Mesendoderm (in vitro differentiated cells): ENCODE results near the gene QDPR.

Experiments
- DNase-seq: peaks from one replicate; pipeline ENCODE4 v3.0.0; 2013
- H2AK5ac ChIP-seq: 2 replicates; pipeline ENCODE4 v1.6.1; 2013; ENCODE audit warnings: low read length, inconsistent platforms
- H2BK120ac ChIP-seq: 2 replicates; pipeline ENCODE4 v1.6.1; 2013; ENCODE audit warnings: low read depth, mild to moderate bottlenecking, low read length, moderate library complexity, mixed read lengths
- H2BK15ac ChIP-seq: replicated peaks from 2 replicates; pipeline ENCODE4 v1.6.1; 2013; ENCODE audit warnings: low read depth, mild to moderate bottlenecking, moderate library complexity
- H2BK5ac ChIP-seq: 2 replicates; pipeline ENCODE4 v1.6.1; 2013; ENCODE audit warnings: low read length, inconsistent platforms
- H3K18ac ChIP-seq: 2 replicates; pipeline ENCODE4 v1.6.1; 2013; ENCODE audit warnings: mild to moderate bottlenecking, low read length, mixed read lengths
- H3K23ac ChIP-seq: one replicate; pipeline ENCODE4 v1.6.1; 2013; ENCODE audit warnings: low read length
- H3K27ac ChIP-seq: 2 replicates; pipeline ENCODE4 v1.5.1; 2013; ENCODE audit warnings: low read depth, mild to moderate bottlenecking, inconsistent platforms, low read length, moderate library complexity
- H3K27me3 ChIP-seq: 2 replicates; pipeline ENCODE4 v1.6.1; 2013; ENCODE audit warnings: low read length, control low read depth, mild to moderate bottlenecking, inconsistent platforms; ENCODE audit not compliant: insufficient read depth, poor library complexity
- H3K36me3 ChIP-seq: 2 replicates; pipeline ENCODE4 v1.6.1; 2013; ENCODE audit warnings: low read length, inconsistent platforms; ENCODE audit not compliant: control insufficient read depth, insufficient read depth
- H3K4ac ChIP-seq: one replicate; pipeline ENCODE4 v1.6.1; 2013; ENCODE audit warnings: low read depth, mild to moderate bottlenecking, low read length, moderate library complexity
- H3K4me1 ChIP-seq: 2 replicates; pipeline ENCODE4 v1.6.1; 2013; ENCODE audit warnings: low read depth, low read length, inconsistent platforms; ENCODE audit not compliant: control insufficient read depth
- H3K4me2 ChIP-seq: 2 replicates; pipeline ENCODE4 v1.6.1; 2013; ENCODE audit warnings: low read length
- H3K4me3 ChIP-seq: 2 replicates; pipeline ENCODE4 v1.5.1; 2013; ENCODE audit warnings: mild to moderate bottlenecking, low read length
- H3K56ac ChIP-seq: one replicate; pipeline ENCODE4 v1.6.1; 2013; ENCODE audit warnings: low read length
- H3K79me1 ChIP-seq: 2 replicates; pipeline ENCODE4 v1.6.1; 2013; ENCODE audit warnings: low read length, inconsistent platforms
- H3K79me2 ChIP-seq: 2 replicates; pipeline ENCODE4 v1.6.1; 2013; ENCODE audit warnings: mild to moderate bottlenecking, low read length; ENCODE audit not compliant: control insufficient read depth, insufficient read depth
- H3K9ac ChIP-seq: 2 replicates; pipeline ENCODE4 v1.6.1; 2013; ENCODE audit warnings: low read length, inconsistent platforms
- H4K5ac ChIP-seq: one replicate; pipeline ENCODE4 v1.6.1; 2013; ENCODE audit warnings: low read length
- H4K8ac ChIP-seq: one replicate; pipeline ENCODE4 v1.6.1; 2013; ENCODE audit warnings: low read depth, mild to moderate bottlenecking, control low read depth, low read length, moderate library complexity
- WGBS: extraction: QIAGEN DNeasy Blood & Tissue Kit; methylation state at CpG from one replicate; pipeline ENCODE4 v1.1.7; 2013; ENCODE audit warnings: low lambda C conversion rate, missing lambda C conversion rate; ENCODE audit not compliant: insufficient coverage; ENCODE audit errors: extremely low coverage; 5-methylcytosine and 5-hydroxymethylcytosine counted together

Gene QDPR

DNA sequence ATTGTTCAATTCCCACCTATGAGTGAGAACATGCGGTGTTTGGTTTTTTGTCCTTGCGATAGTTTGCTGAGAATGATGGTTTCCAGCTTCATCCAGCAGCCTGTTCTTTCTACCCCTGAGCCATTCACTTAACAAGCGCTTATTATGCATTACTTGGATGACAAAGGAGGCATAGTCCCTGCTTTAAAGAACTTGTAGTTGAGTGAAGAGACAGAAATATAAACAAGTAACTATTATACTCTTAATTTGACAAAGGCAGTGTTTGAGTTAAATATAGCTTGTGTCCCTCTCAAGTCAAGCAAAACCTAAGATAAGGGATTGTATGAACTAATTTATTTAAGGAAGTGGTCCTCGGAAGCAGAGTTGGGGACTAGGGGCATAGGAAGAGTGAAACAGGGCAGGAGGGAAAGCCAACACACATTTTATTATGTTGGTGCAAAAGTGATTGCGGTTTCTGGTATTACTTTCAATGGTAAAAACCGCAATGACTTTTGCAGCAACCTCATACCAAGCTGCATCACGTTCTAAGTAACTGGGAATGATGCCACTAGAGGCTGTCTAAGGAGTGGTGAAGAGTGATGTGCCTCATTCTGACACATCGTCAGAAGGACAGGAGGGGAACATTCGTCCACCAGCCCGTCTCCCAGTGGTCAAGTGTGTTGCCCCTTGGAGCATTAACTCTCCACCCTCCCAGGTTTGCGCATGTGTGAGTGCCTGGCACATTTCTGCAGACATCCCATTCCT, 41.8 kb downstream of the QDPR start:
- Histone ChIP-seq H3K27me3 (no peaks in the 10 kb centered on the region), H2BK15ac (no peak overlapping the region), H2BK120ac (no peak overlapping the region), H4K5ac (no peak overlapping the region), H3K23ac (no peak overlapping the region), H3K56ac (no peak overlapping the region), H3K27ac (no peak overlapping the region), H2AK5ac (no peak overlapping the region), H3K36me3 (no peaks in the 10 kb centered on the region), H3K4me2 (no peak overlapping the region), H3K79me2 (no peaks in the 10 kb centered on the region), H3K18ac (no peak overlapping the region), H4K8ac (no peak overlapping the region), H2BK5ac (no peak overlapping the region), H3K9ac (no peak overlapping the region), H3K4ac (no peak overlapping the region), H3K79me1 (no peaks in the 10 kb centered on the region), H3K4me1 (no peaks in the 10 kb centered on the region), H3K4me3 (no peak overlapping the region)
- WGBS = no CpG with 5 or more reads among the region's 11 CpGs
- no peak for DNase-seq

- Histone ChIP-seq H3K4ac (no peak overlapping the region), H3K23ac (no peak overlapping the region), H3K4me2 (no peak overlapping the region), H3K27me3 (no peaks in the 10 kb centered on the region), H3K18ac (no peak overlapping the region), H3K9ac (no peak overlapping the region), H4K8ac (no peak overlapping the region), H3K4me1 (no peaks in the 10 kb centered on the region), H3K4me3 (no peak overlapping the region), H4K5ac (no peak overlapping the region), H3K79me2 (no peaks in the 10 kb centered on the region), H2BK5ac (no peak overlapping the region), H3K56ac (peak overlapping the region; percentile 46), H2BK15ac (no peak overlapping the region), H3K36me3 (no peaks in the 10 kb centered on the region), H2BK120ac (no peak overlapping the region), H2AK5ac (no peak overlapping the region), H3K79me1 (no peaks in the 10 kb centered on the region), H3K27ac (no peak overlapping the region)
- DNase-seq = peak; percentile 40
- WGBS = no CpG with 5 or more reads among the region's 9 CpGs
Measured at GRCh38 chr4:17468619-17469221, 43.2 kb downstream of the QDPR start.

- no peak overlapping the region for H3K9ac ChIP-seq
- H2BK120ac ChIP-seq = no peak overlapping the region
- H3K27ac ChIP-seq = no peak overlapping the region
- no peak for DNase-seq
- no peak overlapping the region for H2AK5ac ChIP-seq
- H3K27me3 ChIP-seq = no peaks in the 10 kb centered on the region
- no peak overlapping the region for H3K4ac ChIP-seq
- no peak overlapping the region for H3K56ac ChIP-seq
- H4K8ac ChIP-seq = no peak overlapping the region
- H3K18ac ChIP-seq = no peak overlapping the region
- no peak overlapping the region for H3K4me2 ChIP-seq
- whole genome bisulfite sequencing = no CpG with 5 or more reads among the region's 1 CpG
- H3K79me2 ChIP-seq = no peaks in the 10 kb centered on the region
- H4K5ac ChIP-seq = no peak overlapping the region
- H3K36me3 ChIP-seq = no peaks in the 10 kb centered on the region
- no peak overlapping the region for H2BK15ac ChIP-seq
- no peak overlapping the region for H3K4me3 ChIP-seq
- H3K79me1 ChIP-seq = no peaks in the 10 kb centered on the region
- H2BK5ac ChIP-seq = no peak overlapping the region
- no peak overlapping the region for H3K23ac ChIP-seq
- no peaks in the 10 kb centered on the region for H3K4me1 ChIP-seq
Measured at GRCh38 chr4:17463606-17464005, 48.3 kb downstream of the QDPR start.

DNA sequence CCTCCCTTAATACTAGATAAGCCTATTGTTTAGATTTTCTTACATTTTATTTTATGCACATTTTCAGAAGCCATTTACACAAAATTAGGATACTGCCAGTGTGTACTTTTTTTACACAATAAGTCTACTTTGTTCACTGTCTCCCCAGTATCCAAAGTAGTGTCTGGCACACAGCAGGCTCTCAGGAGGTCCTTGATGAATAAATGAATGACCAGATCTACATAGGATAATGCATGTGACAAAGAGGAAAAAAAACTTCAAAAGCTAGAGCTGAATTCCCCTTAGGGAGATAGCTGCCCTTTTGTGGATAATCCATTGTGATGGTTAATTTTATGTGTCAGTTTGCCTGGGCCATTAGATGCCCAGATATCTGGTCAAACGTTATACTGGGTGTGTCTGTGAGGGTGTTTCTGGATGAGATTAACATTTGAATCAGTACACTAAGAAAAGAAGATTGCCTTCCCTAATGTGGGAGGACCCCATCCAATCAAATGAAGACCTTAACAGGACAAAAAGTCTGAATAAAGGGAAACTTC, 61.6 kb downstream of the QDPR start:
- H2BK5ac ChIP-seq = no peak overlapping the region
- no peak overlapping the region for H4K8ac ChIP-seq
- H3K9ac ChIP-seq = no peak overlapping the region
- H3K79me2 ChIP-seq = no peaks in the 10 kb centered on the region
- H2BK120ac ChIP-seq = no peak overlapping the region
- H3K4me1 ChIP-seq = no peaks in the 10 kb centered on the region
- H4K5ac ChIP-seq = no peak overlapping the region
- no peak for DNase-seq
- H3K56ac ChIP-seq = no peak overlapping the region
- H3K4me3 ChIP-seq = no peak overlapping the region
- H3K27me3 ChIP-seq = no peaks in the 10 kb centered on the region
- H3K79me1 ChIP-seq = no peaks in the 10 kb centered on the region
- no peak overlapping the region for H3K23ac ChIP-seq
- H3K27ac ChIP-seq = no peak overlapping the region
- no peak overlapping the region for H2BK15ac ChIP-seq
- no peak overlapping the region for H3K18ac ChIP-seq
- no CpG with 5 or more reads among the region's 1 CpG for WGBS
- no peak overlapping the region for H2AK5ac ChIP-seq
- no peaks in the 10 kb centered on the region for H3K36me3 ChIP-seq
- no peak overlapping the region for H3K4me2 ChIP-seq
- no peak overlapping the region for H3K4ac ChIP-seq

GRCh38 chr4:17448689-17449088, 63.2 kb downstream of the QDPR start:
- Histone ChIP-seq H3K79me2 (no peaks in the 10 kb centered on the region), H4K5ac (no peak overlapping the region), H2BK120ac (no peak overlapping the region), H2BK15ac (no peak overlapping the region), H4K8ac (no peak overlapping the region), H2BK5ac (no peak overlapping the region), H3K27me3 (no peaks in the 10 kb centered on the region), H3K9ac (no peak overlapping the region), H3K4me2 (no peak overlapping the region), H3K4me3 (no peak overlapping the region), H3K18ac (no peak overlapping the region), H3K23ac (no peak overlapping the region), H3K79me1 (no peaks in the 10 kb centered on the region), H3K4ac (no peak overlapping the region), H2AK5ac (no peak overlapping the region), H3K56ac (no peak overlapping the region), H3K36me3 (no peaks in the 10 kb centered on the region), H3K27ac (no peak overlapping the region), H3K4me1 (no peaks in the 10 kb centered on the region)
- no CpG with 5 or more reads among the region's 3 CpGs for WGBS
- DNase-seq = no peak
